SU-DHL-6 (cell line): ENCODE data around the gene ASL.

Experiments used
- EZH2phosphoT487 ChIP-seq: fragments of 200-600 bp; sonication (generic), shearing (Covaris generic); conservative IDR thresholded peaks from 2 replicates; pipeline ENCODE4 v1.6.1; 2018; ENCODE audit warnings: mild to moderate bottlenecking, antibody characterized with exemption, low read length, moderate library complexity, mixed read lengths
- TF ChIP-seq, protein P1 (sequence below): fragments of 200-600 bp; sonication (generic); IDR thresholded peaks from one replicate; pipeline ENCODE4 v1.5.1; 2017; ENCODE audit warnings: antibody characterized with exemption, mild to moderate bottlenecking, low read length, moderate library complexity; ENCODE audit not compliant: insufficient read depth, poor library complexity, severe bottlenecking

GRCh38 chr7:66036788-66037187 lies 38.8 kb upstream of the ASL start:
- no peak for TF ChIP-seq EZH2phosphoT487
- TF ChIP-seq, protein P1, sequence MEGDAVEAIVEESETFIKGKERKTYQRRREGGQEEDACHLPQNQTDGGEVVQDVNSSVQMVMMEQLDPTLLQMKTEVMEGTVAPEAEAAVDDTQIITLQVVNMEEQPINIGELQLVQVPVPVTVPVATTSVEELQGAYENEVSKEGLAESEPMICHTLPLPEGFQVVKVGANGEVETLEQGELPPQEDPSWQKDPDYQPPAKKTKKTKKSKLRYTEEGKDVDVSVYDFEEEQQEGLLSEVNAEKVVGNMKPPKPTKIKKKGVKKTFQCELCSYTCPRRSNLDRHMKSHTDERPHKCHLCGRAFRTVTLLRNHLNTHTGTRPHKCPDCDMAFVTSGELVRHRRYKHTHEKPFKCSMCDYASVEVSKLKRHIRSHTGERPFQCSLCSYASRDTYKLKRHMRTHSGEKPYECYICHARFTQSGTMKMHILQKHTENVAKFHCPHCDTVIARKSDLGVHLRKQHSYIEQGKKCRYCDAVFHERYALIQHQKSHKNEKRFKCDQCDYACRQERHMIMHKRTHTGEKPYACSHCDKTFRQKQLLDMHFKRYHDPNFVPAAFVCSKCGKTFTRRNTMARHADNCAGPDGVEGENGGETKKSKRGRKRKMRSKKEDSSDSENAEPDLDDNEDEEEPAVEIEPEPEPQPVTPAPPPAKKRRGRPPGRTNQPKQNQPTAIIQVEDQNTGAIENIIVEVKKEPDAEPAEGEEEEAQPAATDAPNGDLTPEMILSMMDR = no peak
